Smooth muscle cell (in vitro differentiated cells): Measurements from ENCODE around the gene CALHM1. TPM values are rescaled to one million over a fixed set of nuclear protein-coding genes. Genes with fewer than 3 reads are reported as not detected.

ENCODE experiments used
- DNase-seq: peaks from one replicate; lab custom pipeline; 2025; ENCODE audit not compliant: unreplicated experiment; lab: John Stamatoyannopoulos, UW
- H2AFZ ChIP-seq: fragments of 200-600 bp; sonication (generic); 2 replicates; pipeline ENCODE4 v1.6.0; 2016; ENCODE audit warnings: antibody characterized with exemption, low read depth, mild to moderate bottlenecking
- H3F3A ChIP-seq: fragments of 200-600 bp; sonication (generic); 2 replicates; pipeline ENCODE4 v1.6.0; 2017; ENCODE audit warnings: antibody characterized with exemption, low read depth
- H3K27ac ChIP-seq: fragments of 200-600 bp; sonication (generic); 2 replicates; pipeline ENCODE4 v1.5.1; 2016; ENCODE audit warnings: low read depth, mild to moderate bottlenecking
- H3K27me3 ChIP-seq: fragments of 200-600 bp; sonication (generic); 2 replicates; pipeline ENCODE4 v1.6.1; 2016; ENCODE audit warnings: low read depth, mild to moderate bottlenecking
- H3K36me3 ChIP-seq: fragments of 200-600 bp; sonication (generic); 2 replicates; pipeline ENCODE4 v1.5.1; 2016; ENCODE audit warnings: low read depth
- H3K4me1 ChIP-seq: fragments of 200-600 bp; sonication (generic); 2 replicates; pipeline ENCODE4 v1.5.1; 2016; ENCODE audit warnings: low read depth
- H3K4me2 ChIP-seq: fragments of 200-600 bp; sonication (generic); 2 replicates; pipeline ENCODE4 v1.6.0; 2016; ENCODE audit warnings: mild to moderate bottlenecking
- H3K4me3 ChIP-seq: fragments of 200-600 bp; sonication (generic); 2 replicates; pipeline ENCODE4 v1.5.1; 2016; ENCODE audit warnings: mild to moderate bottlenecking
- H3K79me2 ChIP-seq: fragments of 200-600 bp; sonication (generic); 2 replicates; pipeline ENCODE4 v1.6.0; 2016; ENCODE audit warnings: low read depth, mild to moderate bottlenecking
- H3K9ac ChIP-seq: fragments of 200-600 bp; sonication (generic); 2 replicates; pipeline ENCODE4 v1.6.0; 2016; ENCODE audit warnings: low read depth
- H3K9me3 ChIP-seq: fragments of 200-600 bp; sonication (generic); replicated peaks from 2 replicates; pipeline ENCODE4 v1.5.1; 2016; ENCODE audit warnings: low read depth
- H4K20me1 ChIP-seq: fragments of 200-600 bp; sonication (generic); 2 replicates; pipeline ENCODE4 v1.6.0; 2016; ENCODE audit warnings: low read depth
- CTCF ChIP-seq: fragments of 200-600 bp; sonication (generic); IDR thresholded peaks from 2 replicates; pipeline ENCODE4 v1.5.1; 2017; ENCODE audit warnings: borderline replicate concordance, mild to moderate bottlenecking, antibody characterized with exemption; ENCODE audit not compliant: insufficient read depth, poor library complexity, severe bottlenecking
- WGBS: methylation state at CpG from one replicate; pipeline ENCODE4 v1.1.7; 2016; ENCODE audit warnings: low lambda C conversion rate; 5-methylcytosine and 5-hydroxymethylcytosine counted together
- polyA plus RNA-seq: library from polyadenylated mRNA; unstranded; fragments of >200 nt; fragmentation: Nextera tagmentation; extraction: Ambion mirVana; gene quantifications from 2 replicates; pipeline ENCODE4 v1.2.1, GENCODE V29; 2016
- total RNA-seq: library from RNA; depleted of rRNA; stranded (reverse); fragments of >200 nt; gene quantifications from 2 replicates; pipeline ENCODE4 v1.2.3, GENCODE V29; 2014

CALHM1 gene
- total and polyA plus RNA-seq, 2 experiments from 2014 or later = 0.05 TPM; not detected in 1

GRCh38 chr10:103497161-103497915 is 38.6 kb upstream of the CALHM1 start:
- WGBS = 89% methylated on average over 8 of the region's 8 CpGs
- Histone ChIP-seq H3K36me3 (no peaks in the 10 kb centered on the region), H3K79me2 (no peaks in the 10 kb centered on the region), H3K9me3 (no peaks in the 10 kb centered on the region), H3K27ac (no peak overlapping the region), H3K27me3 (peaks cover 46% of the 10 kb centered on the region), H3K9ac (no peak overlapping the region), H3K4me1 (peaks cover 8% of the 10 kb centered on the region), H4K20me1 (no peaks in the 10 kb centered on the region), H3K4me3 (no peak overlapping the region), H3K4me2 (no peak overlapping the region), H3F3A (peaks cover 10% of the 10 kb centered on the region), H2AFZ (no peak overlapping the region)
- no peak for DNase-seq
- TF ChIP-seq CTCF = no peak

- H3K9me3 ChIP-seq = no peaks in the 10 kb centered on the region
- WGBS = 95% methylated on average over 3 of the region's 3 CpGs
- H3K27me3 ChIP-seq = peaks cover 46% of the 10 kb centered on the region
- no peak overlapping the region for H3K4me3 ChIP-seq
- H2AFZ ChIP-seq = no peak overlapping the region
- H3K9ac ChIP-seq = no peak overlapping the region
- H3K27ac ChIP-seq = no peak overlapping the region
- no peak for TF ChIP-seq CTCF
- no peaks in the 10 kb centered on the region for H3K79me2 ChIP-seq
- peaks cover 11% of the 10 kb centered on the region for H3K4me1 ChIP-seq
- H3K4me2 ChIP-seq = no peak overlapping the region
- no peaks in the 10 kb centered on the region for H3K36me3 ChIP-seq
- no peaks in the 10 kb centered on the region for H4K20me1 ChIP-seq
- H3F3A ChIP-seq = peaks cover 12% of the 10 kb centered on the region
- no peak for DNase-seq
These were observed 36.6 kb upstream of the CALHM1 start for GRCh38 chr10:103495321-103495720.

GRCh38 chr10:103493916-103494877 is 35.5 kb upstream of the CALHM1 start:
- DNase-seq = no peak
- WGBS = 8% methylated on average over 27 of the region's 92 CpGs
- H3K27me3 ChIP-seq = peaks cover 46% of the 10 kb centered on the region

More at GRCh38 chr10:103493916-103494877, 35.5 kb upstream of the CALHM1 start:
- Histone ChIP-seq H2AFZ (peak overlapping the region; percentile 69), H3K36me3 (no peaks in the 10 kb centered on the region), H3F3A (peaks cover 12% of the 10 kb centered on the region), H4K20me1 (no peaks in the 10 kb centered on the region), H3K4me2 (peak overlapping the region; percentile 92), H3K9ac (no peak overlapping the region), H3K79me2 (no peaks in the 10 kb centered on the region), H3K4me1 (peaks cover 4% of the 10 kb centered on the region), H3K4me3 (peak overlapping the region; percentile 64), H3K27ac (no peak overlapping the region), H3K9me3 (no peaks in the 10 kb centered on the region)
- TF ChIP-seq CTCF = no peak
